Measurements from ENCODE around the gene NTSR1. TPM values are rescaled to one million over a fixed set of nuclear protein-coding genes. Genes with fewer than 3 reads are reported as not detected.

The NTSR1 gene
- total RNA-seq, 1 experiment from 2014 or later, result 0.98 TPM

- no peak for DNase-seq (ENCODE audit: low read depth)
Observed at GRCh38 chr20:62801284-62802010, 92.8 kb downstream of the NTSR1 start.

GRCh38 chr20:62802026-62802712, 93.5 kb downstream of the NTSR1 start:
- no peak for DNase-seq (ENCODE audit: low read depth)

GRCh38 chr20:62804021-62804626, 95.5 kb downstream of the NTSR1 start:
- peak; percentile 26 for DNase-seq (ENCODE audit: low read depth)

GRCh38 chr20:62804627-62805154, 96.1 kb downstream of the NTSR1 start, which contains the start of gene OGFR:
TSS of gene OGFR (plus strand) at chr20:62804835. CDS start at chr20:62804860, 25 bp downstream.
- peak; percentile 47 for DNase-seq (ENCODE audit: low read depth)

- no peak for DNase-seq (ENCODE audit: low read depth)
Observed at GRCh38 chr20:62805155-62805710, 96.6 kb downstream of the NTSR1 start.

GRCh38 chr20:62805711-62806382, 97.2 kb downstream of the NTSR1 start:
- DNase-seq (ENCODE audit: low read depth), result no peak

GRCh38 chr20:62806383-62807050, 97.9 kb downstream of the NTSR1 start:
- DNase-seq (ENCODE audit: low read depth), result no peak

GRCh38 chr20:62807444-62808210, 99.0 kb downstream of the NTSR1 start:
- no peak for DNase-seq (ENCODE audit: low read depth)

GRCh38 chr20:62808211-62808865, 99.7 kb downstream of the NTSR1 start:
- peak; percentile 46 for DNase-seq (ENCODE audit: low read depth)

GRCh38 chr20:62809530-62810428, 101.1 kb downstream of the NTSR1 start:
- DNase-seq (ENCODE audit: low read depth), result no peak

- no peak for DNase-seq (ENCODE audit: low read depth)
Observed at GRCh38 chr20:62811320-62811719, 102.7 kb downstream of the NTSR1 start.

GRCh38 chr20:62811720-62812119, 103.1 kb downstream of the NTSR1 start:
- DNase-seq (ENCODE audit: low read depth), result no peak

Other genes with a start within 250 kb of the NTSR1 start
- gene GATA5, start 232.8 kb upstream of the NTSR1 start, total RNA-seq (2014; rRNA removed), result not detected in 2 replicates
- 0.06 and 0.17 TPM in 2 replicates for gene SLCO4A1, start 66.3 kb upstream of the NTSR1 start, total RNA-seq (2014; rRNA removed)
- 30.7 and 32.8 TPM in 2 replicates for gene MRGBP, start 87.6 kb downstream of the NTSR1 start, total RNA-seq (2014; rRNA removed)
- 64.6 and 69.7 TPM in 2 replicates for gene OGFR, start 96.0 kb downstream of the NTSR1 start, total RNA-seq (2014; rRNA removed)
- not detected in 2 replicates for gene COL9A3, start 108.2 kb downstream of the NTSR1 start, total RNA-seq (2014; rRNA removed)
- gene TCFL5, start 153.0 kb downstream of the NTSR1 start, total RNA-seq (2014; rRNA removed), result 13.8 and 15.6 TPM in 2 replicates
- gene DIDO1, start 217.7 kb downstream of the NTSR1 start, total RNA-seq (2014; rRNA removed), result 29.0 and 33.1 TPM in 2 replicates
- 20.3 and 23.5 TPM in 2 replicates for gene GID8, start 229.3 kb downstream of the NTSR1 start, total RNA-seq (2014; rRNA removed)
- not detected in 2 replicates for gene SLC17A9, start 243.9 kb downstream of the NTSR1 start, total RNA-seq (2014; rRNA removed)

Data from LHCN-M2 (cell line).